Endometrium (tissue), 2 donors: ENCODE measurements around the gene SLC18A3.

Experiments used
- FAIRE-seq: peaks from 2 replicates; lab custom pipeline; 2012; peaks lifted over from hg19 to GRCh38; lab: Jason Lieb, UNC
- donor health status: control.
- donor health status: control.

SLC18A3 gene

GRCh38 chr10:49651917-49652316 is 41.8 kb downstream of the SLC18A3 start:
- no peak for FAIRE-seq

DNA sequence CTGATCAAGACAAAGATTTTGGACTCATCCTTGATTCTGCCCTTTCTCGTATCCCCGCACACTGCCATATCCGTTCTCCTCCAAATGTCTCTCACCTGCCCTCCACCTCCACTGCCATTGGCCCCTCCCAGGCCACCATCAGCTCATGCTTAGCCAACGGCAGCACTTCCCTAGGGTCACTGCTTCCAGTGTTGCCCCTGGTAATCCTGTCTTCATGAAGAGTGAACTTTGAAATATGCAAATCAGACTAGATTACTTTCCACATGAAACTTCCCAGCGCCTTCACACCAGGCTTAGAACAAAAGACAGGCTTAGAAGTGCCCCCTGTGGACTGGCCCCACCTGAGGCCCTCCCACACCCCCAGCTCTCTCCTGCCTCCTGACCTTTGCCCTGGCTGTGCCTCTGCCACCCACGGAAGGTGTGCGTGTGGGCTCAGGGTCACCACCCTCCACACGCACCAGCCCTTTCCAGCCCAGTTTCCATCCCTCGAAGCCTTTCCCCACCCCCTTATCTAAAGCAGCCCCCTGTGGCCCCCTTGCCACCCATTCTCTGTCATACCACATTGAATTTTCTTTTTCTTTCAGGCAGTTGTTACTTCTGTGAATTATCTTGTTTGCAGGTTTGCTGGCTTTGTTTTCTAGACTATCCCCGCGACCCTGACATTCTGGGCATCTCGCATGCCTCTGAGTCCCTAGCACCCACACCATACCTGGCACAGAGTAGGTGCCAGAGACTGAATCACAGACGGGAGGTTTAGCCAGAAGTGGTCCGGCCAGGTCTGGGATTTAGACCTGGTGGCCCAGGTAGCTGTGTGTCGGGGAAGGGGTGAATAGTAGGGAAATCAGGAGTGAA is 42.5 kb downstream of the SLC18A3 start:
- no peak for FAIRE-seq

- FAIRE-seq: no peak
Observed at GRCh38 chr10:49653273-49653929, 43.3 kb downstream of the SLC18A3 start.

DNA sequence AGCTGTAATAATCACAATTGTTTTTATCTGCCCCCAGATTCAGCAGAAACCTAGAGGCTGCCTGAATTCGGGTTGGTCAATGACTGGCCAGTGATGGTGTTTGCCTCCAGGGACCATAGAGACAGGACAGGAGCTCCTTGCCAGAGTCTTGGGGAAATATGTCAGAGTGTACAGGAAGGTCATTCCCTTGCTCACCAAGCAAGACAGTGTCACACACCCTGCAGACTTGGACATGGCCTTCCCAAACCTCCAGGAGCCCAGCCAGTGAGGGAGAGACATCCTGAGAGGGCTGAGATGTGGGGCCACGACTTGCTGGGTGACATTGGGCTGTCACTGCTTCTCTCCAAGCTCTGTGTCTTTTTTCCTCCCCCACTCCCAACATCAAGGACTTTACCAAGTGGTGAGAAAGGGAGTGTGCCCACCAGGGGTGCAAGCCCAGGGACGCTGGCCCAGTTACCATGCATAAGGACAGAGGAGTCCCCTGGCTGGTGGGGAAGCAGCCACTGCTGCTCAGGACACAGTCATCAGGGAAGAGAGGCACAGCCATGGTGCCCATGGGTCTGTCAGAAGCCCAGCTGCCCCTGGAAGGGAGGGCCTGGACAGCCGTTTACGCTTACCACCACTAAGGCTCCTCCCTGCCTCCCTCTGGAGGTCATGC is 44.1 kb downstream of the SLC18A3 start:
- no peak for FAIRE-seq

- FAIRE-seq: no peak
Observed at GRCh38 chr10:49655099-49655498, 45.0 kb downstream of the SLC18A3 start.

- no peak for FAIRE-seq
Observed at GRCh38 chr10:49656845-49657493, 46.9 kb downstream of the SLC18A3 start.

GRCh38 chr10:49657606-49658005 is 47.5 kb downstream of the SLC18A3 start:
- FAIRE-seq: no peak

GRCh38 chr10:49661140-49661856 is 51.2 kb downstream of the SLC18A3 start:
- FAIRE-seq: no peak
